VCaP (cell line): ENCODE results near the gene ADK.

ENCODE experiments used
- H3K27ac ChIP-seq: fragments of 450-650 bp; 2 replicates; pipeline ENCODE4 v1.5.1; 2017
- TF ChIP-seq, protein P1 (sequence below): fragments of 450-650 bp; conservative IDR thresholded peaks from 2 replicates; pipeline ENCODE4 v1.5.1; 2017; ENCODE audit warnings: mild to moderate bottlenecking, moderate library complexity

The ADK gene

GRCh38 chr10:74175510-74176379, 24.7 kb downstream of the ADK start:
- peak overlapping the region; percentile 93 for H3K27ac ChIP-seq
- TF ChIP-seq, protein P1, sequence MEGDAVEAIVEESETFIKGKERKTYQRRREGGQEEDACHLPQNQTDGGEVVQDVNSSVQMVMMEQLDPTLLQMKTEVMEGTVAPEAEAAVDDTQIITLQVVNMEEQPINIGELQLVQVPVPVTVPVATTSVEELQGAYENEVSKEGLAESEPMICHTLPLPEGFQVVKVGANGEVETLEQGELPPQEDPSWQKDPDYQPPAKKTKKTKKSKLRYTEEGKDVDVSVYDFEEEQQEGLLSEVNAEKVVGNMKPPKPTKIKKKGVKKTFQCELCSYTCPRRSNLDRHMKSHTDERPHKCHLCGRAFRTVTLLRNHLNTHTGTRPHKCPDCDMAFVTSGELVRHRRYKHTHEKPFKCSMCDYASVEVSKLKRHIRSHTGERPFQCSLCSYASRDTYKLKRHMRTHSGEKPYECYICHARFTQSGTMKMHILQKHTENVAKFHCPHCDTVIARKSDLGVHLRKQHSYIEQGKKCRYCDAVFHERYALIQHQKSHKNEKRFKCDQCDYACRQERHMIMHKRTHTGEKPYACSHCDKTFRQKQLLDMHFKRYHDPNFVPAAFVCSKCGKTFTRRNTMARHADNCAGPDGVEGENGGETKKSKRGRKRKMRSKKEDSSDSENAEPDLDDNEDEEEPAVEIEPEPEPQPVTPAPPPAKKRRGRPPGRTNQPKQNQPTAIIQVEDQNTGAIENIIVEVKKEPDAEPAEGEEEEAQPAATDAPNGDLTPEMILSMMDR, result no peak

DNA sequence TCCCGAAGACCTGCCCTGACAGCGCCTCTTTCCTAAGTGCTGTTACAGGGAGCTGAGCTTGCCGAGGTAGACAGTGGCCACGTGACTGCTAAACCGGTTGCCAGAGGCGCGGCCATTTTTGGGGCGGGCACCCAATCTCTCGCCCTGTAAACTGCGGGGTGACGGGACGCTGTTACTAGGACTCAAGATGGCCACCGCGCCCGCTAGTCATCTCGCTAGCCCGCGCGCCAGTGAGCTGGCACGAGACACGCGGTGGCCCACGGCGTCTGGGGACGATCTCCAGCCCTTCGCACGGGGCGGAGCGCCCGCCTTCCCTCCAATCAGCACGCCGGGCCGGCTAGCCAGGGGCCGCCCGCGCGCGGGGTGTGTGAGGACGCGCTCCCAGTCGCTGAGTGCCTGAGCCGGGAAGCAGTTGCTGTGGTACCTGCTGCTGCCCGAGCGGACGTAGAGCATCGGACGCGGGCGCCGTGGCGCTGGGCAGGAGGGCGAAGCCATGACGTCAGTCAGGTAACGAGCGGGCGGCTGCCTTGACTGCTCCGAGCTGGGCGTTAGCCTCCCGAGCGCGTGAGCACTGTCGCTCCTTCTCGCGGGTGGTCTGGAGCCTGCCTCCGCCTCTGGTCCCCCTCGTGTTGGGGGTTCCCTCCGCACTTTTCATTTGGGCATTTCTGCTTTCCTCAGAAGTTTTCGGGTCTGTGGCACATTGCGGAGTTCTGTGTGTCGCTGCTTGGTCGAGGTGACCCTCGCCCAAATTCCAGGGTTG, 25.5 kb downstream of the ADK start:
- H3K27ac ChIP-seq, result peak overlapping the region; percentile 93
- TF ChIP-seq, protein P1, result no peak

GRCh38 chr10:74177140-74177677, 26.2 kb downstream of the ADK start:
- peak overlapping the region; percentile 93 for H3K27ac ChIP-seq
- TF ChIP-seq, protein P1, result no peak

GRCh38 chr10:74178042-74178791, 27.2 kb downstream of the ADK start:
- TF ChIP-seq, protein P1, result no peak

DNA sequence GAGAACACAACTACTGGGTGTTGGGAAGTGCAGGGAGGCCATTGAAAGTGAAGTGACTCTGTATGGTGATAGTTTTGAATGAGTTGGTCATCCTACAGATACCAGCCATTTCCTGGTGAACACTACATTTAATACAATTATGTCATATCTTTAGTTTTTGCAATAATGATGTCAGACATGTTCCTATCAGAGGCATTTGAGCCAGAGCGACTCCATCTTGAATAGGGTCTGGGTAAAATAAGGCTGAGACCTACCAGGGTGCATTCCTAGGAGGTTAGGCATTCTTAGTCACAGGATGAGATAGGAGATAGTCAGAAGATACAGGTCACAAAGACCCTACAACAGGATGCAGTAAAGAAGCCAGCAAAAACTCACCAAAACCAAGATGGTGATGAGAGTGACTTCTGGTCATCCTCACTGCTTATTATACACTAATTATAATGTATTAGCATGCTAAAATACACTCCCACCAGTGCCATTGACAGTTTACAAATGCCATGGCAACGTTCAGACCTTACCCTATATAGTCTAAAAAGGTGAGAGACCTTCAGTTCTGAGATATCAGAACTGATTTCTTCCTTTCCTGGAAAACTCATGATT, 28.2 kb downstream of the ADK start:
- H3K27ac ChIP-seq, result no peak overlapping the region
- TF ChIP-seq, protein P1, result no peak

More at GRCh38 chr10:74178042-74178791, 27.2 kb downstream of the ADK start:
- H3K27ac ChIP-seq, result no peak overlapping the region

DNA sequence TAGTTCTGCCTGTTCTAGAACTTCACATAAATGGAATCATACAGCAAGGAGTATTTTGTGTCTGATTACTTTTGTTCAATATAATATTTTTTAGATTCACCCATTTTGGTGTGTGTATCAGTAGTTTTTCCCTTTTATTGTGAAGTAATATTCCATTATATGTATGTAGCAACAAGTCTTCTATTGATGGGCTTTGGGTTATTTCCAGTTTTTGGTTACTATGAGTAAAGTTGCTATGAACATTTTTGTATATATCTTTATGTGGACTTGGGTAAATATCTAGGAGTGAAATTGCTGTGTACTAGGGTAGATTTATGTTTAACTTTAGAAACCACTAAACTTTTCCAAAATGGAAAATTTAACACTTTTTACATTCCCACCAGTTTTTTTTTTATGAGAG, 35.7 kb downstream of the ADK start:
- TF ChIP-seq, protein P1, result no peak
- H3K27ac ChIP-seq, result no peak overlapping the region
